Mononuclear cell (primary cell): Measurements from ENCODE around the gene PSMA1. TPM values are rescaled to one million over a fixed set of nuclear protein-coding genes. Genes with fewer than 3 reads are reported as not detected.
"Not testable (repeated sequence)": the region's sequence is repeated elsewhere in the genome, so short reads cannot be mapped to it uniquely, and the experiment has no call there.

Experiments
- H3K27me3 ChIP-seq: 2 replicates; pipeline ENCODE4 v1.6.0; 2011; ENCODE audit warnings: low read length, control low read depth; ENCODE audit not compliant: insufficient read depth
- H3K4me1 ChIP-seq: 2 replicates; pipeline ENCODE4 v1.5.1; 2011; ENCODE audit warnings: mild to moderate bottlenecking, low read length, control low read depth; ENCODE audit not compliant: insufficient read depth
- H3K4me3 ChIP-seq: 2 replicates; pipeline ENCODE4 v1.5.1; 2011; ENCODE audit warnings: mild to moderate bottlenecking, low read length, moderate library complexity
- H3K9me3 ChIP-seq: 2 replicates; pipeline ENCODE4 v1.5.1; 2011; ENCODE audit warnings: low read depth, mild to moderate bottlenecking, control low read depth, low read length
- total RNA-seq: library from RNA; depleted of rRNA; stranded (reverse); fragments of >200 nt; gene quantifications from one replicate; pipeline ENCODE4 v1.2.3, GENCODE V29; 2012

PSMA1 gene
- total RNA-seq = 171 TPM

DNA sequence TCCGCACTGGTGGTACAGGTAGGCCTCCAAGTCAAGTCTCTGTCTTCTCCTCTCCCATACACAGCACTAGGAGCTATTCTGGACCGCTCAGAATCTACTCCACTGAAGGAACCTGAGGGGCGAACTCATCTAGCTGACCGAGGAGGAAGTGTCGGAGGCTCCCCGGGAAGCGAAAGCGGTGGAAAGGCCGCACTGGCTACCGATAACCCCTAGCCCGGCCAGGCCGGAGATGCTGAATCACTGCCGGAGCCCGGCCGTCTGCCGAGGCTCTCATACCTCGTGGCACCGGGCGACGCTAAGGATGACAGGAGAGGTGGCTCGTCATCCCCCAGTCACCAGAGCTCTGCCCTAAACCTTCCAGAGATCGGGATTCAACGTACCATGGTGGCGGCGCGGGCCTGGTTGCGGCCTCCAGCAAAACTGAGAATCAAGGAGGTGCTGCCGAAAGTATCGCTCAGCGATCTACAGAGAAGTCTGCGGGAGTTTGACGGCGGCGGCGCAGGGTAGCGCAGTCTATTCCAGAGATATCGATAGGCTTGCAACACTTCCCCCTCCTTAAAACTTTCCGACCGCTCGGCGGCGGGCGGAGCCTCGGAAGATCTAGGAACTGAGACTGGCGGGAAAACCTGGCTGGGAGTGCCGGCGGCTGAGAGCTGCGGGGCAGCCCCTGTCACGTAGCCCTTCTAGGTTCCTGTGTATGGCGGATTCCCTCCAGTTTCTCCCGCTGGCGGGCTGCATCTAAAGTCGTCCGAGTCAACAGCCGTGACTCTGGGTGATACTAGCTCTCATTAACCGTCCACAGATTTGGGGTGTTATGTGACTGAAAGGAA, at the start of gene PSMA1:
PSMA1 (minus strand) TSS at position 470 of the 830 bp plus-strand sequence; CDS start at position 383, 87 bp downstream.
- H3K4me3 ChIP-seq = peak within 1 kb of the TSS; percentile 88
- H3K27me3 ChIP-seq = no peaks in the 10 kb centered on the region
- peaks cover 25% of the 10 kb centered on the region for H3K4me1 ChIP-seq
- no peaks in the 10 kb centered on the region for H3K9me3 ChIP-seq

DNA sequence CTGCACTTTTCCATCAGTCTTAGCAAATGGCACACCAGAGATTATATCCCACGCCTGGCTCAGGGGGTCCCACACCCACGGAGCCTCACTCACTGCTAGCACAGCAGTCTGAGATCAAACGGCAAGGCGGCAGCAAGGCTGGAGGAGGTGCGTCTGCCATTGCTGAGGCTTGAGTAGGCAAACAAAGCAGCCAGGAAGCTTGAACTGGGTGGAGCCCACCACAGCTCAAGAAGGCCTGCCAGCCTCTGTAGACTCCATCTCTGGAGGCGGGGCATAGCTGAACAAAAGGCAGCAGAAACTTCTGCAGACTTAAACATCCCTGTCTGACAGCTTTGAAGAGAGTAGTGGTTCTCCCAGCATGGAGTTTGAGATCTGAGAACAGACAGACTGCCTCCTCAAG, 49.3 kb upstream of the PSMA1 start:
- H3K4me1 ChIP-seq, H3K4me3 ChIP-seq, H3K27me3 ChIP-seq, H3K9me3 ChIP-seq: not testable (repeated sequence)

DNA sequence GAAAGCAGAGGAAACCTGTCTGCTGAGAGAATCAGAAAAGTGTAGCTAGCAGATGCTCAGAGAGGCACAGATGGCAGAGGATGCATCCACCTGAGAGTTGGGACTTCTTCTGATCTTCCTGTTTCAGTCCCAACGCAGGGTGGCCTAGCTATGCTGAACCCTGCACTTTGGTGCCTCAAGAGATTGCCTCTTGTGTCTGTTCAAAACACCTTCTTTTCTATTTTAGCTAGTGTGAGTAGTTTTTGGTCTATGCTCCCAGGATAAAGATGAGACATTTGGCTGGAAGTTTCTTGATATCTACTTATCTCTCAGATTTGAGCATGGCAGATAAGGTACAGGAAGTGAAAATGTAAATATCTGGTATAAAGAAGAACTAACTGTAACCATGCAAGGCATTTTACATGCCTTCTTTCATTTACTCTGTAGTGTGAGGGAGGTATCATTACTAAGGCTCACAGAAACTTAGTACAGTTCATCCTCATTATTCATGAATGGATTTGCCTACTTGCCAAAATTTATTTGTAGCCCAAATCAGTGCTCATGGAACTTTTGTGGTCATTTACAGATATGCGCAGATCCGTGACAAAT, 47.0 kb upstream of the PSMA1 start:
- Histone ChIP-seq H3K27me3 (no peaks in the 10 kb centered on the region), H3K4me1 (peaks cover 5% of the 10 kb centered on the region), H3K4me3 (no peak overlapping the region), H3K9me3 (no peaks in the 10 kb centered on the region)

DNA sequence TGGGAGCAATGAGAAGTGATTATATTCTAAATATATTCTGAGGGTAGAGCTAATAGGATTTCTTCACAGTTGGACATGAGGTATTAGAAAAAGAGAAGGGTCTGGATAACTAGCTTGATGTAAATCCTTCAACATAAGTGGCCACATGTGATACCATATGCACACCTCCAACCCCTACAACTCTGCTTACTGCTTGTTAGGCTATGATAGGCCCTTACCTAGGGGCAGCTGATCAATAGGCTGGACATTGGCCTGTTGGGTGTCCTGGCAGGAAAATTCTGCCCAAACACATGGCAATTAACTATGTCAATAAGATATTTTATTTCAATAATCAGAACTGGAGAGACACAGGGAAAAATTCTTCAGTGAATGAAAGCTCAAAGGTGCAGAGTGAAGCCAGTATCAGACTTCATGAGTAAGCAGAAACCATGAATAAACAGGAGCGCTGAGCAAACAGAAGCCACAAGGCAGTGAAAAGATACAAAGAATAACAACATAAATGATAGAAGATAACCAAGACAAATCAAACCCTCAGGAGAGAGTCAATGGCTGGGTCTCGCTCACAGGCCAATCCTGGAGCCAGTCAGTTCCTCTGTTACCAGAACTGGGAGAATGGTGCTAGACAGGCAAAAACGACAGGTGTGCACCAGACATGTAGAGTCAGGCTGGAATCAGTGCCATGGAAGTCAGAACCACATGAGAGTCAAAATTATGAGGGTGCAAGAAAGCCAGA, 46.3 kb upstream of the PSMA1 start:
- no peak overlapping the region for H3K4me3 ChIP-seq
- no peaks in the 10 kb centered on the region for H3K27me3 ChIP-seq
- H3K4me1 ChIP-seq = peaks cover 5% of the 10 kb centered on the region
- no peaks in the 10 kb centered on the region for H3K9me3 ChIP-seq

DNA sequence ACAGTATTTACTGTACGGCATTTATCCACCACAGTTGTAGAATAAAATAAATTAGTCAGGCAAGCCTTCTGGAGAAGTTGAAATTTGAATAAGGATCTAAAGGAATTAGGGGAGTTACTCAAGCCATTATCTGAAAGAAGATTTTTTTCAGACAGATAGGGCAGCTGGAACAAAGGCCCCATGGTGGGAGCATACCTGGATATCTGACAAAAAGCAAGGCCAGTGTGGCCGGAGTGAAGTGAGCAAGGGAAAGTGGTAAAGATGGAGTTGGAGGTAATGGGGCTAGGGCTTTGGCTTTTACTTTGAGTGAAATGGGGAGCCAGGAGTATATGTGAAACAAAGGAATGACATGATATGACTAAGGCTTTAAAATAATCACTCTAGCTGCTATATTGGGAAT, 45.7 kb upstream of the PSMA1 start:
- Histone ChIP-seq H3K27me3 (no peaks in the 10 kb centered on the region), H3K9me3 (no peaks in the 10 kb centered on the region), H3K4me1 (peaks cover 5% of the 10 kb centered on the region)

DNA sequence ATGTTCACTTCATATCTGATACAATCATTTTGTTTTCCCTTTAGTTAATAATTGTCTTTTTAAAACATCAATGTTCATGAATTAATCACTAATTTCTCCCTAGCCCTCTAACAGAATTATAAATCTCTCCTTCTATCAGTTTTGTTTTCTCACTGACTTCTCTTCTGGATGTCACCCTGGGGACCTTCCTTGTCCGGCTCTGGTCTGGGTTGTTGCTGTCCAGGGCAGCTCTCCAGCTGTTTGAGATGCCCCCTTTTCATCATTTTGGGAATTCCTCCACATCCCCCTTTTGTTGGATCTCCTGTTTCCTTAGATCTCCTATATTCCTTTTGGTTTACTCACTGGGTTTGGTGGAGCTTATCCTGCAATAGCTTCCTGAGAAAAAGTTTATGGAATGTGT, 35.6 kb upstream of the PSMA1 start:
- Histone ChIP-seq H3K4me3 (no peak overlapping the region), H3K27me3 (no peaks in the 10 kb centered on the region), H3K9me3 (no peaks in the 10 kb centered on the region), H3K4me1 (peaks cover 8% of the 10 kb centered on the region)

More for the DNA sequence above, 45.7 kb upstream of the PSMA1 start:
- no peak overlapping the region for H3K4me3 ChIP-seq

DNA sequence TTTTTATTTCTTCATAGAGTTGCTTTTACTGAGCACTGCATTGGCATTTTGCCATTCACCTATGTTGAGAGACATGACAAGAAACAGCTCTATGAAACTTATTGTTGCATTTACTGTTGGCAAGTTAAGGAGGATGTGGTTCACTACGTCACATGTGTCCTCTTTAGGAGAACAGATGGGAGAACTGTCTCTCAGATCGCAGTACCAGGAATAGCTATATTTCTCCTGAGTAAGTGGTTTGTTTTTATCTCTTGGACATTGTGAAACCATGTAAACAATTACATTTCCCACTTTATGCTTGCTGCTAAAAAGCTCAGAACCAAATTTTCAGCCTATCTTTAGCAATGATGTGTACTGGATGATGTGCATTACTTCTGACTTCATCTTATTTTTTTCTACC, 34.8 kb upstream of the PSMA1 start:
- Histone ChIP-seq H3K27me3 (no peaks in the 10 kb centered on the region), H3K4me3 (no peak overlapping the region), H3K9me3 (no peaks in the 10 kb centered on the region), H3K4me1 (peaks cover 8% of the 10 kb centered on the region)

DNA sequence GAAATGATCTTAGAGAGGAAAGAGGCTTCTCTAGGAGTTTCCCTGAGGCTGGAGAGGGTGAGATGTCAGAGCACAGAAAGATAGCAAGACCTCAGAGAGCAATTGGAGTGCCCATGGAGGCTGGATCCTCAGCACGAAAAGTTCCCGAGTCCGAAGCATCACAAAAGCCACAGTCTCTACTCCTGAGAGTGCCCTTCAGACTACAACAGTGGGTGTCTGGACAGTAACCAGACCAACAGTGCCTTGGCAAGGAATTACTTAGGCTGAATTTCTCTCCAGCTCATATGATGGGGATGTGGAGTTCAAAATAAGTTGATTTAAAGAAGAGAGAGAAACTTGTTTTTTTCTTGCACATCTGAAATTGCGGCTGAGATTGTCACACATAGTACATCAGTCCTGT, 31.9 kb upstream of the PSMA1 start:
- no peak overlapping the region for H3K4me3 ChIP-seq
- H3K9me3 ChIP-seq = no peaks in the 10 kb centered on the region
- H3K27me3 ChIP-seq = no peaks in the 10 kb centered on the region
- peaks cover 8% of the 10 kb centered on the region for H3K4me1 ChIP-seq

DNA sequence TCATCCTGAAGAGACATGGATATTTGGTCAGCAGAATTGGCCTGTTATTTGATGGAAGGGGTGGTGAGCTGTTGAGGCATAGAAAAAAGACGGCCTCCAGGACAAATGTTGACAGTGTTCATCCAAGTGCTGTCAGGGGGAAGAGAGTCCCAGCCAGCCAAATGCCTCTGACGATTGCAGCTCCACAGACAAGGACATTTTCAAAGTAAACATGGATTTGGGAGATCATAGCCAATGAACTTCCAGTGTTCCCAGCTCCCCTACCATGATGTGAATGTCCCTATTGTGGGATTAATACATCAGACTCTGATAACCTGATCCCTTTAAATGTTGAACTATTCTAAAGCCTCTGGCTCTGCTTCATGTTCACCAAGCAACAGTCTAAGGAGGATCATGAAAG, 31.2 kb upstream of the PSMA1 start:
- H3K27me3 ChIP-seq = no peaks in the 10 kb centered on the region
- no peaks in the 10 kb centered on the region for H3K9me3 ChIP-seq
- H3K4me3 ChIP-seq = no peak overlapping the region
- peaks cover 8% of the 10 kb centered on the region for H3K4me1 ChIP-seq

DNA sequence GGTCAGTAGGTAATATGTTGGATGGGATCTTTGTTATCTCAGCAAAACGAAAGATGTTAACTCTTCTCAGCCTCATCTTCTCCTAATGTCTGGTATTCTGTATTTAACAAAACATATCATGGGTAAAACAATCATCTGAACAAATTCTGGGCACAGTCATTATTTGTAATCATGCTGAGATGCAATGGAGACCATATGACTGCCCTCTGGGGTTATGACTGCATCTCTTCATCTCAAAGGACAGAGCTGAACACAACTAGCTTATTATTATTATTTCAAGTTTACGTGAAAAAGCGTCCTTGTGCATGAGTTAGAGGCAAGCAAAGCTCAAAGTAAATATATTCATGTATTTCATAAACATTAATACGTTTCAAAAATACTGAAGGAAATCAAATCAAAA, 29.7 kb upstream of the PSMA1 start:
- Histone ChIP-seq H3K27me3 (no peaks in the 10 kb centered on the region), H3K4me1 (peaks cover 12% of the 10 kb centered on the region), H3K9me3 (no peaks in the 10 kb centered on the region), H3K4me3 (no peak overlapping the region)

DNA sequence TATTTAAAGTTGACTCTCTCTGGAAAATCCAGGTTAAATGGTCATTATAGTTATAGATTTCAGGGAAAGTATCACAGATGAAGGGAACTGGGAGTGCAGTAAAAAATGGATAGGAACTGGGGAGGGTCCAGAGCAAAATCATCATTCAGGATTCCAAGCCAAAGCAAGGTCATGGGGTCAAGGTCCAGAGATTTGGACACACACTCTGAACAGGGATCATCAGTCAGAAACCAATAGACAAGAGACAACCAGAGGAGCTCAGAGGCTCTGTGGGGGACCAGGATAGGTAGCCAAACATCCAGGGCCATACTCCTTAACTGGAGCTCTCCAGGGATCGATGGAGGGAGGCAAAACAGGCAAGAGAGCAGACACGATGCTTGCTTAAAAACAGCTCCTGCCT, 27.3 kb upstream of the PSMA1 start:
- Histone ChIP-seq H3K9me3 (no peaks in the 10 kb centered on the region), H3K27me3 (no peaks in the 10 kb centered on the region), H3K4me3 (no peak overlapping the region), H3K4me1 (peaks cover 24% of the 10 kb centered on the region)

DNA sequence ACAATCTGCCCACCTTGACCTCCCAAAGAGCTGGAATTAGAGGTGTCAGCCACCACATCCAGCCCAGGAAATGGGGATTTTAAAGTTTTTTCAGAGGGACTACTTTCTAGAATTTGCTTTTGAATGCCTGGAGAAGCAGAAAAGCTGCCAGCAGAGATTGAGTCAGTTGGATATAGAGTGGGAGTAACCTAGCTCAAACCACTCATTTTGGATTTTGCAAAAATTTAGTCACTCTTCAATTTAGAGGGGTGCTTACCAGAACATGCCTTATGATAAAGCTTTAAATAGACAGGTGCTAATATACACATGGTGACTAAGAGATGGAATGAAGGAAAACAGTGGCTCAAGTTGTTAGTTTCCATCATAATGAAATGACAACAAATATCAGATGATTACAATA, 26.5 kb upstream of the PSMA1 start:
- no peaks in the 10 kb centered on the region for H3K27me3 ChIP-seq
- peaks cover 30% of the 10 kb centered on the region for H3K4me1 ChIP-seq
- no peaks in the 10 kb centered on the region for H3K9me3 ChIP-seq
- no peak overlapping the region for H3K4me3 ChIP-seq

DNA sequence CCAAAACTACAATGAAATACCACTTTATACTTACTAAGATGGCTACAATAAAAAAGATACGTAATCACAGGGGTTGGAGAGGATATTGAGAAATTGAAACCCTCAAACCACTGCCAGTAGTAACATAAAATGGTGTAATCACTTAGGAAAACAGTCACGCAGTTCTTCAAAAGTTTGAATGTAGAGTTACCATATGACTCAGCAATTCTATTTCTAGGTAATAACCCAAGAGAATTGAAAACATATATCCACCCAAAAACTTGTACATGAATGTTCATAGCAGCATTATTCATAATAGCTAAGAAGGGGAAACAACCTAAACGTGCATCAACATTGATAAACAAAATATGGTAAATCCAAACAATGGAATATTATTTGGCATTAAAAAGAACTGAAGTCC, 24.4 kb upstream of the PSMA1 start:
- Histone ChIP-seq H3K27me3 (no peaks in the 10 kb centered on the region), H3K9me3 (no peaks in the 10 kb centered on the region), H3K4me1 (peaks cover 48% of the 10 kb centered on the region), H3K4me3 (no peak overlapping the region)

DNA sequence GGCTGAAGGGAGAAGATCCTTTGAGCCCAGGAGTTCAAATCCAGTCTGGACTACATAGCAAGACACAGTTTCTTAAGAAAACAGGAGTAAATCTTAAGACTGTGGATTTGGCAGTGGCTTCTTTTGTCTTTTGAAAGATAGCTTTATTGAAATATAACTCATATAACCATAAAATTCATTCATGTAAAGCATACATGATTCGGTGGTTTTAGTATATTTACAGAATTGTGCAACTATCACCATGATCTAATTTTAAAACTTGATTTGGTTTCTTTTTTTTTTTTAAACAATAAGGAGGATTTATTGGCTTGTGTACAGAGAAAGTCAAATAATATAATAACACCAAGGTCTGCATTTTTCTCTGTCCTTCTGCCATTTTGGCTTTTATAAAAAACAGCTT, 23.1 kb upstream of the PSMA1 start:
- H3K9me3 ChIP-seq = no peaks in the 10 kb centered on the region
- H3K4me1 ChIP-seq = peaks cover 48% of the 10 kb centered on the region
- H3K4me3 ChIP-seq = no peak overlapping the region
- no peaks in the 10 kb centered on the region for H3K27me3 ChIP-seq

DNA sequence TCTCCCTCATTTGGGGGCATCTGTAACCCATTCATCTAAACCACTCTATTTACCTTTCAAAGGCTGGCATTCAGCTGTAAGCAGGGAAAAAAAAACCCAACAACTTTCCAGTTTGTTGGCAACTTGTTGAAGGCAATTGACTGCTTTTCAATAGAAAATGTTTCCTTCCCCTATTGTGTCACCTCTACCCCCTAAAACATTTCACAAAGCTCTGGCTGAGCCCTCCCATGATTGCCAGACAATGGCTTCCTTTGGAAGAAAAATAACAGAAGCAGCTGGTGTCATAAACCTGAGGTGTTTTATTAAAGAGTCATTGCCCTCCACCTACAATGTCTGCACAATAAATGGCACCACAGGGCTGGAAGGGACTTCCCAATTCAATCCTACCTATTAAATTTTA, 22.1 kb upstream of the PSMA1 start:
- no peak overlapping the region for H3K4me3 ChIP-seq
- peaks cover 52% of the 10 kb centered on the region for H3K4me1 ChIP-seq
- no peaks in the 10 kb centered on the region for H3K9me3 ChIP-seq

More for the DNA sequence above, 22.1 kb upstream of the PSMA1 start:
- H3K27me3 ChIP-seq = no peaks in the 10 kb centered on the region
